Skin of body (tissue), 2 donors: ENCODE results near the gene PSMD12. TPM values are rescaled to one million over a fixed set of nuclear protein-coding genes. Genes with fewer than 3 reads are reported as not detected.
"Not testable (repeated sequence)": the region's sequence is repeated elsewhere in the genome, so short reads cannot be mapped to it uniquely, and the experiment has no call there.

Source experiments
- DNase-seq: peaks from one replicate; lab custom pipeline; 2025; lab: John Stamatoyannopoulos, UW
- total RNA-seq: library from RNA; depleted of rRNA; stranded (reverse); fragments of >200 nt; gene quantifications from one replicate; pipeline ENCODE4 v1.2.3, GENCODE V29; 2014

PSMD12 gene
- 26.1 TPM for total RNA-seq

- peak; percentile 87 for DNase-seq
Observed at GRCh38 chr17:67366193-67367157, at the start of gene PSMD12. PSMD12 (minus strand) TSS chr17:67366577; CDS start chr17:67366519, 58 bp downstream.

DNA sequence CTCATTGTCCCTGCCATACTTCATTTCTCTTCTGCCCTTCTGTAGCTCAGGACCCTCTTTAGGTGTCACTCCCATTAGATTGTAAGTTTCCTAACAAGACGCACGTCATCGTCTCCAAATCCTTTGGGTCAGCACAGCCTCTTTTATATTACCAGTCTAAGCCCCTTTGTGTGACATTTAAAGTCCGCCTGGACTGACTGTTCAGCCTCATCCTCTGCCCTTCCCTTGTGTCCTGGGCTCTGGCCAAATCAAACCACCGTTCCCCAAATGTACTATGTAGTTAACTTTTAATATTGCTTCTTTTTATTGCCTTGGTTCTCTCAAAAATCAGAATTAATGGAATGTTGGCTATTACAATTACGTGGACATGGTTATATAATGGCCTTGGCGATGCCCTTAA, 48.9 kb upstream of the PSMD12 start:
- no peak for DNase-seq

DNA sequence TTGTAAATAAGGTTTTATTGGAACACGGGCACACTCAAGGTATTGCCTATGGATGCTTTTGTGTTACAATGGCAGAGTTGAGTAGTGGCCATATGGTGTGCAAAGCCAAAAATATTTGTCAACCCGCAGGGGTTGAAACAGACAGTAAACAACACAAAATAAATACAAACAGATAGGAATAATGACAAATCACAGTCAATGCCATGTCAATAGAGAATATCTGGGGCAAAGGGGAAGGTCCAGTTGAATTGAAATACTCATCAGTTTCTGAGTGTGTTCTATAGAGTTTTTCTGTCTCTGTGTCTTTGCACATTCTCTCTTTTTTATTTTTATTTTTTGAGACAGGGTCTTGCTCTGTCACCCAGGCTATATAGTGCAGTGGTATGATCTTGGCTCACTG, 48.2 kb upstream of the PSMD12 start:
- DNase-seq = no peak

DNA sequence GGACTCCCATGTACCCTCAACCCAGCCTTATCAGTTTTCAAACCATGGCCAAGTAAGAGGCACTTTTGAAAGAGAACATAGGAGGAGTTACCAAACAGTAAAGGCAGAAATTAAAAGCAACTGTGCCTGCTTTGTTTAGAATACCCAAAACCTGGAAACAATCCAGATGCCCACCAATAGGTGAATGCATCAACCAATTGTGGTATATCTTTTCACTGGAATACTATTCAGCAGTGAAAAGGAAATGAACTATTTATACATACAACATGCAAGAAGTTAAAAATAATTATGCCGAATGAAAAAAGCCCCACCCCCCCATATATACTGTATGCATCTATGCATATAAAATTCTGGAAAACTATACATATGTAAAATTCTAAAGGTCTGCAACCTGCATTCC, 47.8 kb upstream of the PSMD12 start:
- no peak for DNase-seq

GRCh38 chr17:67413388-67413787, 47.0 kb upstream of the PSMD12 start:
- DNase-seq = no peak

GRCh38 chr17:67412941-67413340, 46.6 kb upstream of the PSMD12 start:
- DNase-seq = no peak

- no peak for DNase-seq
Observed at GRCh38 chr17:67412032-67412431, 45.7 kb upstream of the PSMD12 start.

DNA sequence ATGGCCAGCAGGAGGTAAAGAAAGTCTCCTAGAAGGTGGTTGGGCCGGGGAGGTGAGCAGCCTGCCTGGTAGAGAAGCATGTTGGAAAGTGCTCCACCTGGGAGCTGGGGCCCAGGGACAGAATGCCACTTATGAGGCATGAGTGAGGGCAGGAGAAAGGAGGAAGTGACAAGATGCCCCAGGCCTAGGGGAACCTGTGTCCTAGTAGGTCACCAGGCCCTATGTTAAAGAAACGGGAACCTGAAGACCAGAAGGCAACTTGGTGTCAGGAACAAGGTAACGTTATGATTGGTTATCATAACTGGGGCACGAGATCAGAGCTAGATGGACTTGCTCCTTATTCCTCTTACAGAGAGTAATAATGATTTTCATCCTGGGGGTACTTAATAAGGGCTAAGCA, 45.0 kb upstream of the PSMD12 start:
- no peak for DNase-seq

- DNase-seq = not testable (repeated sequence)
Observed at GRCh38 chr17:67408455-67408830, 42.1 kb upstream of the PSMD12 start.

- no peak for DNase-seq
Observed at GRCh38 chr17:67403483-67403882, 37.1 kb upstream of the PSMD12 start.

DNA sequence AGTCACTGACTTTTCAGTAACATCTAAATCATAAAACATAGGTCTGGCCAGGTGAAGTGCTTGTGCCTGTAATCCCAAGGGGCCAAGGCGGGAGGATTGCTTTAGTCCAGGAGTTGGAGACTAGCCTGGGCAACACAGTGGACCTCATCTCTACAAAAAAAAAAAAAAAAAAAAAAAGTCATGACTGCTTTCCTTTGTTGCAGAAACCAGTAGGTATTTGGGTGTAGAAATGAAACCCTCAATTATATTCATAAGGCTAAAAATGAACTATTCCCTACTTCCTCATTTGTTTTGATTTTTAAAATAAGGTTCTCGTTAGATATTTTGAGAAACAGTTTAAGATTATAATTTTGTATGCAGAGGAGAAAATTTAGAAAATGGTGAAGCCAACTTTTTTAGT, 36.7 kb upstream of the PSMD12 start:
- DNase-seq = no peak

GRCh38 chr17:67401598-67402504, 35.5 kb upstream of the PSMD12 start:
- no peak for DNase-seq

DNA sequence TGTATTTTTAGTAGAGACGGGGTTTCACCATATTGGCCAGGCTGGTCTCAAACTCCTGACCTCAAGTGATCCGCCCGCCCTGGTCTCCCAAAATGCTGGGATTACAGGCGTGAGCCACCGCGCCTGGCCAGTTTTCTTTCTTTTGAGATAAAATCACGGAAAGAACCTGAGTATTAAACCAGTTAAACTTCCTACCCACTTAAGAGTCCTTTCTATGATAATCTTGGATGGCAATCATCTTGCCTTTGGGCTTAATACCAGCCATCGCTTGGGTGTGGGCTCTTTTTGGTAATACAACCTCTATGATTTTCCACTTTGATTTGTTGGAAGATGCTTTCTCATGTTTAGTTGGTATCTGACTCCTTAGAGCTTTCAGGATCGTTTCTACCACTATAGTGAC, 34.7 kb upstream of the PSMD12 start:
- DNase-seq = no peak

DNA sequence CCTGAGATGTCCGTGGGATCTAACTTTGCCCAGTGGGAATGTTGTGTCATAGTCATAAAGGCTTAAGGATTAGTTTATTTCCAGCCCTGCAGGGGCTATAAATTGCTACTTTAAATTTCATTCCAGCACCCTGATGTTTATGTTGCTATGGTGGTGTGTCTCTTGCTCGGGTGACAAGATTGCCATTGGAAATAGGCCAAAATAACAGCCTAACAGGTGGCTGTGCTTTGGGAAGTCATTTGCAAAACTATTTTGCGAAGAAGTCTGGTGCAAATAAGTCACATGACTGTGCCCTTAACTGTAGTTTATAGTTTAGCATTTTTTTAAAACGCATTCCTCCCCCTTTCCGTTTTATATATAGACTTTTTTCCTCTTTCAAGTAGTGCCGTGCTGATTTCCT, 33.8 kb upstream of the PSMD12 start:
- peak; percentile 25 for DNase-seq

GRCh38 chr17:67399676-67400075, 33.3 kb upstream of the PSMD12 start:
- no peak for DNase-seq

GRCh38 chr17:67393809-67394397, 27.5 kb upstream of the PSMD12 start:
- no peak for DNase-seq

GRCh38 chr17:67392111-67392510, 25.7 kb upstream of the PSMD12 start:
- no peak for DNase-seq

GRCh38 chr17:67390646-67391361, 24.4 kb upstream of the PSMD12 start:
- DNase-seq = no peak

DNA sequence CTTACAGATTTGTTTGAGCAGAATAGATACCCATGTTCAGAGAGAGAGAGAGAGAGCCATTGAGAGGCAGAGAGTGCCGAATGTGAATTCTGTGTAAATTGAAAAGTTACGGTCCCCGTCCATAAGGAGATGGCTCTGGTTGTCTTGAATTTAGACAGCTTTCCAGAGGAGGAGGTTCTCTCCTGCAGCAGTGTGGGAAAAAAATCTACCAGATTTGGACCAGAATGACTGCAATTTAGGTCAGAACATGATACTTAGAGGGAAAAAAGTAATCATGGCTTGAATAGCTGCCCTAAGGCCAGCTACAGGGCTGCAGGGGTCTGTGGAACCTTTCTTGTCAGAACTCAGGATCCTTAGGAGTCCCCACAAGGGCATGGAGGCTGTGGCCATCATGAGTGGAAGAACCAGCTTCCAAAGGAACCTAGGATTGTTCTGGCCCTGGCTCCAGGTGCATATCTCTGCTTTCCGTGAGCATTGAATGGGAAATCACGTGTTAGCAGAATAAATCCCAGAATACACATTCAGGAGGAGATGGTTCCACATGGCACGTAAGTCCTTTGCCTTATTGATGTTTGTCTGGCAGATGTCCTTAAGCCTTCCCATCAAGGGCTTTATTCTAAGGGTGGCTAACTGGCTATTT, 23.7 kb upstream of the PSMD12 start:
- DNase-seq = no peak

DNA sequence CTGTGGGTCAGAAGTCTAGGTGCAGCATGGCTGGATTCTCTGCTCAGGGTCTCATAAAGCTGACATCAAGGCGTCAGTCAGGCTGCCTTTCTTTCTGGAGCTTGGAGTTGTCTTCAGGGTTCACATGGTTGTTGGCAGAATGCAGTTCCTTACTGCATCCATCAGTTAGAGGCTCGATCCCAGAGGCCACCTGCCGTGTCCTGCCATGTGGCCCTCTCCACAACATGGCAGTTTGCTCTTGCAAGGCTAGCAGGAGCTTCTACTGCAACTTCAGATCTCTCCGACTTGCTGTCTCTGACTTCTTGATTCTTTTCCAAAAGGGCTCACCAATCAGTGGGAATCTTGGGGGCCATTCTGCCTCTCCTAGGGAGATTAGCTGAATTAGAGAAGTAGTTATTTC, 22.6 kb upstream of the PSMD12 start:
- no peak for DNase-seq

DNA sequence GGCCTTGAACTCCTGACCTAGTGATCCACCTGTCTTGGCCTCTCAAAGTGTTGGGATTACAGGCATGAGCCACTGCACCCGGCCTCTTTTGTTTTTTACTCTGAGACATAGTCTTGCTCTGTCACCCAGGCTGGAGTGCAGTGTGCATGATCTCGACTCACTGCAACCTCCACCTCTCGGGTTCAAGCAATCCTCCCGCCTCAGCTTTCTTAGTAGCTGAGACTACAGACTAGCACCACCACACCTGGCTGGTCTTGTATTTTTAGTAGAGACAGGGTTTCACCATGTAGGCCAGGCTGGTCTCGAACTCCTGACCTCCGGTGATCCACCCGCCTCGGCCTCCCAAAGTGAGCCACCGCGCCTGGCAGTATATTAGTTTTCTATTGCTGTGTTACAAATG, 22.2 kb upstream of the PSMD12 start:
- DNase-seq = not testable (repeated sequence)
